Calu3 (cell line): Measurements from ENCODE around the gene ACOT9. TPM values are rescaled to one million over a fixed set of nuclear protein-coding genes. Genes with fewer than 3 reads are reported as not detected.
A peak's percentile ranks its signal among the peaks of the same experiment; 100 is the strongest.

ENCODE experiments used
- BruUV-seq: library from RNA; stranded (reverse); fragments of 400-500 nt; replicated peaks from 2 replicates; lab custom pipeline; 2021; lab: Mats Ljungman, UMichigan
- CTCF ChIA-PET: fragments of 300-600 bp; sonication (Branson Sonifier 250); formaldehyde crosslinking; loops from one replicate; lab custom pipeline; 2022; ENCODE audit warnings: antibody characterized with exemption; lab: Charles Lee
- DNase-seq: peaks from one replicate; pipeline ENCODE4 v3.0.0; 2022
- H3K27ac Mint-ChIP-seq: one replicate; pipeline ENCODE4 v1.8.0; 2022; ENCODE audit warnings: mixed read lengths; ENCODE audit not compliant: unreplicated experiment
- H3K27me3 Mint-ChIP-seq: one replicate; pipeline ENCODE4 v1.8.0; 2022; ENCODE audit warnings: mixed read lengths; ENCODE audit not compliant: unreplicated experiment
- H3K36me3 Mint-ChIP-seq: one replicate; pipeline ENCODE4 v1.8.0; 2022; ENCODE audit warnings: mild to moderate bottlenecking, moderate library complexity, mixed read lengths; ENCODE audit not compliant: insufficient read depth, unreplicated experiment
- H3K4me1 Mint-ChIP-seq: one replicate; pipeline ENCODE4 v1.8.0; 2022; ENCODE audit warnings: mild to moderate bottlenecking, low read depth, mixed read lengths; ENCODE audit not compliant: unreplicated experiment
- H3K4me3 Mint-ChIP-seq: one replicate; pipeline ENCODE4 v1.8.0; 2022; ENCODE audit warnings: mild to moderate bottlenecking, low read depth, moderate library complexity, mixed read lengths; ENCODE audit not compliant: unreplicated experiment
- H3K9me3 Mint-ChIP-seq: one replicate; pipeline ENCODE4 v1.8.0; 2022; ENCODE audit warnings: low read depth, mixed read lengths; ENCODE audit not compliant: unreplicated experiment
- CTCF ChIP-seq: fragments of 200-600 bp; IDR thresholded peaks from one replicate; pipeline ENCODE4 v1.8.0; 2022; ENCODE audit warnings: antibody characterized with exemption; ENCODE audit not compliant: unreplicated experiment
- intact Hi-C: fragments of 100-400 bp; cut with micrococcal nuclease; formaldehyde crosslinking; loops from one replicate; pipeline ENCODE4 v1.10.0; 2022; ENCODE audit not compliant: unreplicated experiment
- total RNA-seq: library from RNA; stranded (reverse); gene quantifications from 2 replicates; pipeline ENCODE4 v1.2.3, GENCODE V29; 2022

ACOT9 gene
- total RNA-seq, 1 experiment from 2014 or later: 49.6 TPM

- CTCF ChIA-PET: interaction anchor here (1.5 to 2.1 kb wide), 2 partner anchors 22 to 116 kb away, joined by 3 to 6 read pairs; no protein-coding TSS in a partner anchor
- Mint-ChIP-seq H3K4me3 (peak overlapping the region; percentile 81), H3K36me3 (peaks cover 71% of the 10 kb centered on the region), H3K27ac (peak overlapping the region; percentile 93), H3K9me3 (no peaks in the 10 kb centered on the region), H3K4me1 (peaks cover 16% of the 10 kb centered on the region), H3K27me3 (no peaks in the 10 kb centered on the region)
- no peak for TF ChIP-seq CTCF
- no TSS peak for BruUV-seq
- intact Hi-C loops: loop anchor here (5.0 kb wide), 1 partner anchor 37 kb away; no protein-coding TSS in a partner anchor
- no peak for DNase-seq
These were observed 42.5 kb upstream of the ACOT9 start for GRCh38 chrX:23785580-23785979.

- H3K4me1 Mint-ChIP-seq: peaks cover 16% of the 10 kb centered on the region
- H3K27me3 Mint-ChIP-seq: no peaks in the 10 kb centered on the region
- H3K9me3 Mint-ChIP-seq: no peaks in the 10 kb centered on the region
- no TSS peak for BruUV-seq
- DNase-seq: no peak
- intact Hi-C loops: loop anchor here (5.0 kb wide), 1 partner anchor 38 kb away; no protein-coding TSS in a partner anchor
- peak overlapping the region; percentile 93 for H3K27ac Mint-ChIP-seq
- no peak for TF ChIP-seq CTCF
- H3K4me3 Mint-ChIP-seq: peak overlapping the region; percentile 81
- CTCF ChIA-PET: interaction anchor here (1.0 to 2.1 kb wide), 3 partner anchors 18 to 117 kb away, joined by 3 to 6 read pairs (median 3); no protein-coding TSS in a partner anchor
- H3K36me3 Mint-ChIP-seq: peaks cover 71% of the 10 kb centered on the region
These were observed 41.6 kb upstream of the ACOT9 start for GRCh38 chrX:23784470-23785331.

GRCh38 chrX:23783589-23784469, 40.8 kb upstream of the ACOT9 start:
- Mint-ChIP-seq H3K27ac (peak overlapping the region; percentile 93), H3K27me3 (no peaks in the 10 kb centered on the region)
- no peak for DNase-seq

More at GRCh38 chrX:23783589-23784469, 40.8 kb upstream of the ACOT9 start:
- H3K4me1 Mint-ChIP-seq: peaks cover 23% of the 10 kb centered on the region
- CTCF ChIA-PET: interaction anchor here (1.0 to 2.9 kb wide), 4 partner anchors 19 to 118 kb away, joined by 3 to 45 read pairs (median 5); no protein-coding TSS in a partner anchor
- TF ChIP-seq CTCF: no peak
- no peaks in the 10 kb centered on the region for H3K9me3 Mint-ChIP-seq
- intact Hi-C loops: no loop called here
- BruUV-seq: TSS peak; percentile 60
- H3K36me3 Mint-ChIP-seq: peaks cover 71% of the 10 kb centered on the region
- peak overlapping the region; percentile 81 for H3K4me3 Mint-ChIP-seq
